Transverse colon (tissue), 4 donors: Measurements from ENCODE around the gene TTC23. TPM values are rescaled to one million over a fixed set of nuclear protein-coding genes. Genes with fewer than 3 reads are reported as not detected.

ENCODE experiments used
- DNase-seq: peaks from one replicate; pipeline ENCODE4 v3.0.0-alpha.2; 2019
- H3K27ac ChIP-seq, 4 donors: fragments of 200-600 bp; sonication (generic); 2 replicates each; pipeline ENCODE4 v1.5.1; 2016 to 2018; ENCODE audit warnings: inconsistent platforms in 4 of 4
- H3K27me3 ChIP-seq: fragments of 200-600 bp; sonication (generic); 2 replicates; pipeline ENCODE4 v1.5.1; 2017; ENCODE audit warnings: inconsistent platforms
- H3K36me3 ChIP-seq, 4 donors: fragments of 200-600 bp; sonication (generic); 2 replicates each; pipeline ENCODE4 v1.5.1; 2017 to 2019; ENCODE audit warnings: inconsistent platforms in 4 of 4
- H3K4me1 ChIP-seq, 4 donors: fragments of 200-600 bp; sonication (generic); 2 replicates each; pipeline ENCODE4 v1.5.1; 2017 to 2020; ENCODE audit warnings: inconsistent platforms in 4 of 4
- H3K4me3 ChIP-seq, 4 donors: fragments of 200-600 bp; sonication (generic); 1 replicate in 1 of 4; 2 replicates in 3 of 4; pipeline versions ENCODE4 v1.5.1 to v1.6.1; 2017 to 2019; ENCODE audit warnings: inconsistent platforms in 4 of 4
- H3K9me3 ChIP-seq, 2 donors: fragments of 200-600 bp; sonication (generic); 2 replicates each; pipeline ENCODE4 v1.5.1; 2017 to 2019; ENCODE audit warnings: inconsistent platforms in 2 of 2
- CTCF ChIP-seq, 5 experiments: fragments of 200-600 bp in 3 of 5; fragments of 450-650 bp in 2 of 5; sonication (generic) in 3 of 5; IDR thresholded peaks; 1 replicate in 2 of 5; 2 replicates in 3 of 5; pipeline ENCODE4 v1.5.1; 2016 to 2017; ENCODE audit warnings: antibody characterized with exemption in 5 of 5, inconsistent platforms in 3 of 5, mild to moderate bottlenecking in 2 of 5, moderate library complexity in 1 of 5
- EP300 ChIP-seq: sonication (generic); formaldehyde crosslinking; IDR thresholded peaks from one replicate; pipeline ENCODE4 v1.6.1; 2017; ENCODE audit warnings: antibody characterized with exemption, low read depth
- POLR2A ChIP-seq: fragments of 450-650 bp; IDR thresholded peaks from one replicate; pipeline ENCODE4 v1.6.1; 2016; ENCODE audit warnings: antibody characterized with exemption, mild to moderate bottlenecking, moderate library complexity
- POLR2AphosphoS5 ChIP-seq, 3 donors: sonication (generic); formaldehyde crosslinking; IDR thresholded peaks; one replicate each; pipeline ENCODE4 v1.6.1; 2016; ENCODE audit warnings: antibody characterized with exemption in 3 of 3
- WGBS, 2 donors: methylation state at CpG; one replicate each; pipeline ENCODE4 v1.1.5; 2018; ENCODE audit warnings: low coverage in 1 of 2; 5-methylcytosine and 5-hydroxymethylcytosine counted together
- in situ Hi-C, 4 donors: fragments of 200-750 bp; cut with MboI; loops; one replicate each; pipeline versions ENCODE4 v1.15.0 to v1.15.1; 2017; ENCODE audit warnings: low sequenced_read_pairs in 3 of 4, low pct_ligation_motif_present in 1 of 4, low pct_unique_long_range_greater_than_20kb in 1 of 4
- intact Hi-C: fragments of 100-400 bp; cut with DNase I; formaldehyde crosslinking; loops from one replicate; pipeline ENCODE4 v1.15.1; 2023; ENCODE audit warnings: low total_unique reads
- total RNA-seq, 4 donors: library from RNA; depleted of rRNA; stranded (reverse); fragments of >200 nt; gene quantifications; one replicate each; pipeline ENCODE4 v1.1.0, GENCODE V29; 2016

The TTC23 gene
- total RNA-seq, 4 donors from 2014 or later, result 7.8 to 23.5 (median 12.5) TPM

GRCh38 chr15:99247062-99247461 is 2.3 kb downstream of the TTC23 start:
- H3K4me1 ChIP-seq, result peaks cover under 1 to 44% (median 30%) of the 10 kb centered on the region in 4 donors
- H3K4me3 ChIP-seq, result no peak overlapping the region
- no peak for TF ChIP-seq CTCF (IDR thresholded peaks at IDR 0.05)
- TF ChIP-seq POLR2A, result no peak
- no peak for TF ChIP-seq POLR2AphosphoS5 (IDR thresholded peaks at IDR 0.05)
- TF ChIP-seq EP300, result no peak
- in situ Hi-C loops (no loop called here), intact Hi-C loops (no loop called here)
- H3K9me3 ChIP-seq, result no peaks in the 10 kb centered on the region
- no peak for DNase-seq
- no peaks in the 10 kb centered on the region for H3K36me3 ChIP-seq
- no peaks in the 10 kb centered on the region for H3K27me3 ChIP-seq
- no peak overlapping the region for H3K27ac ChIP-seq
- 61 to 80% methylated on average over 3 of the region's 3 CpGs for WGBS, 2 donors

DNA sequence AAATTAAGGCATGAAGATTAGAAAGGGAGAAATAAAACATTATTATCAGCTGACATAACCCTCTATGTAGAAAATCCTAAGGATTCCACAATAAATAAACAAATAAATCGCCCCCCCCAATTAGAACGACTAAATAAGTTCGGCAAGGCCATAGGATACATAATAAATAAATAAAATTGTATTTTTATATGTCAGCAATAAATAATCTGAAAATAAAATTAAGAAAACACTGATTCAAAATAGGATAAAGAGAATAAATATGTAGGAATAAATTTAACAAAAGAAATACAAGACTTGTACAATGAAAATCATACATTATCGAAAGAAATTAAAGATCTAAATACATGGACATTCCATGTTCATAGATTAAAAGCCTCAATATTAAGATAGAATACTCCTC is 5.1 kb downstream of the TTC23 start:
- Histone ChIP-seq H3K4me1 (peaks cover 0 to 32% (median 22%) of the 10 kb centered on the region in 4 donors), H3K27me3 (no peaks in the 10 kb centered on the region), H3K36me3 (peaks cover 0 to 16% (median 3%) of the 10 kb centered on the region in 4 donors), H3K4me3 (no peak overlapping the region), H3K27ac (no peak overlapping the region), H3K9me3 (no peaks in the 10 kb centered on the region)
- intact Hi-C loops, result no loop called here
- DNase-seq, result no peak
- 91 to 92% methylated on average over 4 of the region's 4 CpGs for WGBS, 2 donors
- in situ Hi-C loops, result no loop called here
- TF ChIP-seq EP300 (no peak), CTCF (IDR thresholded peaks at IDR 0.05) (no peak), POLR2A (no peak), POLR2AphosphoS5 (IDR thresholded peaks at IDR 0.05) (no peak)

DNA sequence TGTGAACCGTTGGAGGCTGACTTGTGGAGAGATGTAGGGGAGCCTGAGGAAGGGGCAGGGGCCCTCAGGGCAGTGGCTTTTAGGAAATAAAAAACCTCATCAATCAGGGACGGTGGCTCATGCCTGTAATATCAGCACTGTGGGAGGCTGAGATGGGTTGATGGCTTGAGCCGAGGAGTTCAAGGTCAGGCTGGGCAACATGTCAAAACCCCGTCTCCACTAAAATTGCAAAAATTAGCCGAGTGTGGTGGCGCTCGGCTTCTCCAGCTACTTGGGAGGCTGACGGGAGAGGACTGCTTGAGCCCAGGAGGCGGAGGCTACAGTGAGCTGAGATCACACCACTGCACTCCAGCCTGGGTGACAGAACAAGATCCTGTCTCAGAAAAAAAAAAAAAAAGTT is 7.6 kb downstream of the TTC23 start:
- Histone ChIP-seq H3K27me3 (no peaks in the 10 kb centered on the region), H3K9me3 (no peaks in the 10 kb centered on the region), H3K4me3 (no peak overlapping the region), H3K36me3 (peaks cover 0 to 16% (median 3%) of the 10 kb centered on the region in 4 donors), H3K4me1 (peaks cover 0 to 10% (median 6%) of the 10 kb centered on the region in 4 donors), H3K27ac (no peak overlapping the region)
- 80 to 90% methylated on average over 3 to 9 of the region's 9 CpGs for WGBS, 2 donors
- no peak for DNase-seq
- TF ChIP-seq CTCF (IDR thresholded peaks at IDR 0.05) (no peak), POLR2A (no peak), EP300 (no peak), POLR2AphosphoS5 (IDR thresholded peaks at IDR 0.05) (no peak)
- in situ Hi-C loops, result no loop called here
- intact Hi-C loops, result no loop called here

GRCh38 chr15:99239545-99240198 is 9.7 kb downstream of the TTC23 start:
- no peaks in the 10 kb centered on the region for H3K4me1 ChIP-seq
- DNase-seq, result no peak
- H3K9me3 ChIP-seq, result no peaks in the 10 kb centered on the region
- intact Hi-C loops (no loop called here), in situ Hi-C loops (no loop called here)
- no peak overlapping the region for H3K27ac ChIP-seq
- no peak overlapping the region for H3K4me3 ChIP-seq
- no peaks in the 10 kb centered on the region for H3K27me3 ChIP-seq
- H3K36me3 ChIP-seq, result peaks cover 0 to 16% (median 3%) of the 10 kb centered on the region in 4 donors
- 42 to 50% methylated on average over 1 of the region's 1 CpG for WGBS, 2 donors
- TF ChIP-seq POLR2AphosphoS5 (IDR thresholded peaks at IDR 0.05) (no peak), EP300 (no peak), POLR2A (no peak), CTCF (IDR thresholded peaks at IDR 0.05) (no peak)
